ENCODE results near the gene RAB24.

RAB24 gene

DNA sequence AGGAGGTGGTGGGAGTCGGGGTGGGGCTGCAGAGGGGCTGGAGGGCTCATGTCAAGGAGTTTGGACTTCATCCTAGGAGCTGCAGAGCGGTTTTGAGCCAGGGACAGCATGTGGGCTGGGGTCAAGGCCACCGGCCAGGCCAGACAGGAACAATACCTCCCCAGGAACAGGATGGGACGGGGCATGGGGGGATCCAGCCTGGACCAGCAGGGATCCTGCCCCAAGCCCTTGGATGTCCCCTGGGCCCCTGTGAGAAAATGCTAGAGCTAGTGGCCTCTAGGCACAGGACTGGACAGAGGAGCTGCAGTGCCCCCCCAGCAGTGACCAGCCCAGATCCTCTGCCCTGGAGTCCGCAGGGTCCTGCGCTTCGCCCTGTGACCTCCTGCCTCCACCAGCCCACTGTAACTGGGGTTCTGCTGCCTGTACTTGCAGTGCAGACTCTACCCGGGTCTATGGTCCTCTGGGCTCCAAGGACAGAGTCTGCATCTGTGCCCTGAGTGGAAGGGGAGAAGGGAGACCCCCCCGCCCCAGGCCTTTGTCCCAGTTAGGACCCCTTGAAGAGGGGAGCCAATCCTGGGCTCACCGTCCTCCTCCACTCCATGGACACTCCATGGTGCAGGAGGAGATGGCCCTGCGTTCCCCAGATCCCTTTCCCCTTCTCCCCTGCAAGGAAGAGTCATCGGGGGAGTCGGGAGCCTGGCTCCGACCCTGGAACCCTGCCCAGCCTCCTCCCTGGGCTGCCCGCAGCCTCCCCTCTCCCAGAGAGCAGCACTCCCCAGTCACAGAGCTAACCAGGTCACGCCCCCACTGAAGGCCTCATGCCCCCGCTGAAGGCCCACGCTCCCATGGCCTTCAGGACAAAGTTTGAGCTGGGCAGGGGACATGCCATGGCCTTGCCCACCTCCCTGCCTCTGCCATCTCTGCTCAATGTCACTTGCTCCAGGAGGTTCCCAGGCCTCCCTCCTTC, 11.1 kb upstream of the RAB24 start:
- no peak overlapping the region for H3K4me3 ChIP-seq (ENCODE audit: low read depth, low read length)
- H3K36me3 ChIP-seq (ENCODE audit: control insufficient read depth, insufficient read depth, low read length): no peaks in the 10 kb centered on the region
- no peaks in the 10 kb centered on the region for H3K9me3 ChIP-seq (ENCODE audit: control insufficient read depth, insufficient read depth, low read length)
- H3K4me1 ChIP-seq (ENCODE audit: control insufficient read depth, insufficient read depth, low read length): peaks cover 7% of the 10 kb centered on the region
- H3K9ac ChIP-seq (ENCODE audit: low read depth, low read length): no peak overlapping the region
- H3K27me3 ChIP-seq (ENCODE audit: control insufficient read depth, insufficient read depth, low read length): no peaks in the 10 kb centered on the region

DNA sequence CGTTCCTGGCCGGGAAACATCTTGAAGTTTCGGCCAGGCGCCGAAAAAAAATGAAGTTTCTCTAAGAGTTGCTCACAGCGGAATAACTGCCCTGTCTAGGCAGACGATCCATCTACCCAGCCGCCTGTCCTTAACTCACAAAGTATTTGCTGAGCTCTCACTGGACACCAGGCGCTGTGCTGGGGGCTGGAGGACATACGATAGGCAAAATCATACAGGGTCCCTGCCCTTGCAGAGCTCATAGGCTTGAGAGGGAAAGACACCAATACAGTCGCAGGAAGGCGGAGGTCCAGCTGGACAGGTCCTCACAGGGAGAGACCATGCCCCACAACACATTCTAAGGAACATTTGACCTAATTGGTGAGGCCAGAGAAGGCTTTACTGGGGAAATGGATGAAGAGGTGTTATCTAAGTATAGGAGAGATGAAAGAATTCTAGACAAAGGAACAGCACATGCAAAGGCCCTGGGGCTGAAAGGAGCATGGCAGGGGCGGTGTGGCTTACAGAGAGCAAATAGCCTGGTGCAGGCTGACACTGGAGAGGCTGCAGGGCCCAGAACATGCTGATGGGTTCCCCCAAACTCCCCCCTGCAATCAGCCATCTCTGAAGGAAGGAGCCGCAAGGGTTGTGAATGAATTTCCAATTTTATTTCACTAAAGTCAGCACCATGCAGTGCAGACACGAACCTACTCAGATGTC, 10.2 kb upstream of the RAB24 start:
- no peak overlapping the region for H3K9ac ChIP-seq (ENCODE audit: low read depth, low read length)
- H3K4me3 ChIP-seq (ENCODE audit: low read depth, low read length): no peak overlapping the region

DNA sequence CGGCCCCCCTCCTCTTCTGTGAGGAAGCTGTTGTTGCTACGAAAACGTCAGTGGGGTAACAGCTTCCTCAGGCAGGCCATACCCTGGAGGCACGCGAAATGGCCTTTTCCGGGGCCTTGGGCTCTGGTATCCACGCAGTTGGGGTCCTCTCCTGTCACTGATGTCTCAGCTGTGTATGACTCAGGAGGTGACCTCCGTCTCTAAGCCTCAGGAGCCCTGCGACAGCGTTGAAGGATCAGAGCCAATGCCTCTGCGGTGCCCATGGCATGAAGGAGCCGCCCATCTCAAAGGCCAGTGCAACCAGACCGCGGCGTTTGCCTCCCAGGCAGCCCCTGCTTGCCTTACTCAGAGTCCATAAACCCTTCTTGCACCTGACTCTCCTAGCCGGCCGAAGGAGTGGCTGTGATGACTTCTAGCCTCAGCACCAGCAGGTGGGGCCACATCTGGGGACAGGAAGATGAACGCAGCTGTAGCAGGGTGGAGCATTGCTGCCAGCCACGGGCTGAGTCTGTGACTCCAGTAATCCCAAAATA, 9.2 kb upstream of the RAB24 start:
- peak overlapping the region; percentile 68 for H3K9ac ChIP-seq (ENCODE audit: low read depth, low read length)
- H3K27me3 ChIP-seq (ENCODE audit: control insufficient read depth, insufficient read depth, low read length): no peaks in the 10 kb centered on the region
- H3K4me3 ChIP-seq (ENCODE audit: low read depth, low read length): peak overlapping the region; percentile 71
- no peaks in the 10 kb centered on the region for H3K36me3 ChIP-seq (ENCODE audit: control insufficient read depth, insufficient read depth, low read length)
- H3K4me1 ChIP-seq (ENCODE audit: control insufficient read depth, insufficient read depth, low read length): peaks cover 7% of the 10 kb centered on the region
- H3K9me3 ChIP-seq (ENCODE audit: control insufficient read depth, insufficient read depth, low read length): no peaks in the 10 kb centered on the region

More for the DNA sequence above, 10.2 kb upstream of the RAB24 start:
- Histone ChIP-seq H3K9me3 (ENCODE audit: control insufficient read depth, insufficient read depth, low read length) (no peaks in the 10 kb centered on the region), H3K36me3 (ENCODE audit: control insufficient read depth, insufficient read depth, low read length) (no peaks in the 10 kb centered on the region), H3K27me3 (ENCODE audit: control insufficient read depth, insufficient read depth, low read length) (no peaks in the 10 kb centered on the region), H3K4me1 (ENCODE audit: control insufficient read depth, insufficient read depth, low read length) (peaks cover 7% of the 10 kb centered on the region)

DNA sequence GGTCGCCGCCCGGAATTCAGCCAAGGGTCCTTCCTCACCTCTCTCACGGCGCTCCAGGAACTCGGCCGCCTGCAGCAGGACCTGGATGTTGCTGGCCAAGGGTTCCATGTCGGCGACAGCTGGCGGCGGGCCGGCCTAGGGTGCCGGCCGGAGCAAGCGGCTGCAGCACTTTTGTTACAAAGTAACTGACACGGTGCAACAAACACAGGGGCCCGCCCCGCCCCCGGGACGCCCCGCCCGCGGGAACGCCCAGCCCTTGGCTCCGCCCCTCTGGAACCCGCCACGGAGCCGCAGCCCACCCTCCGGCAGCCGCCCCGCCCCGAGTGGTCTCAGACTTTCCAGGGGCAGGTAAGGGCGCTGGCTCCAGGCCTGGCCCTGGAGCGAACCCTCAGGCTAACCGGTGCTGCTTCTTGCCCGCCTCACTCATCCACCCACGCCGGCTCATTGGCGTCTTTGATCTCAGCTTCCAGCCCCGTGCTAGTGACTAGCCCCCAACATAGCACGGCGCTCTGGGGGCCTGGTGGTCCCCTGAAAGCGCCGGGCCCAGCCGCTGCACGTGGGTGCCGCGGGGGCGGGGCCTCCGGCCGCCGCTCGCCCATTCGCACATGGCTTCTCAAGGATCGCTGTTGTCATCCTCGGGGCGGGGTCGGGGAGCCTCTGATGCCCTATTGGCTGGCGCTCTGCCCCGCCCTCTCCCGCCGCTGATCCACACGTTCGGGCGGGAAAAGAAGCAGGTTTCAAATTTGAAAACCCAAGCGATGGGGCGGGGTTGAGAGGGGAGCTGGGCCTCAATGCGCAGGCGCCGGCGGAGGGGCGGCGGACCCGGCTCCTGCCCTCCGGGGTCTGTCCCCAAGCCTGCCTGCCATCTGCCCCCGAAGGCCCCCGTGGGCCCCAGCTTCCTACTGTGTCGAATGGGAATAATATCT, 8.5 kb upstream of the RAB24 start, which contains the start of gene MXD3:
Gene MXD3, minus strand, starts transcription at position 176 of the 926 bp plus-strand sequence. Its CDS starts 68 bp downstream, at position 108.
- Histone ChIP-seq H3K27me3 (ENCODE audit: control insufficient read depth, insufficient read depth, low read length) (no peaks in the 10 kb centered on the region), H3K36me3 (ENCODE audit: control insufficient read depth, insufficient read depth, low read length) (peaks cover 4% of the 10 kb centered on the region), H3K9me3 (ENCODE audit: control insufficient read depth, insufficient read depth, low read length) (no peaks in the 10 kb centered on the region), H3K9ac (ENCODE audit: low read depth, low read length) (peak within 1 kb of the TSS; percentile 68), H3K4me3 (ENCODE audit: low read depth, low read length) (peak within 1 kb of the TSS; percentile 80), H3K4me1 (ENCODE audit: control insufficient read depth, insufficient read depth, low read length) (peaks cover 7% of the 10 kb centered on the region)

DNA sequence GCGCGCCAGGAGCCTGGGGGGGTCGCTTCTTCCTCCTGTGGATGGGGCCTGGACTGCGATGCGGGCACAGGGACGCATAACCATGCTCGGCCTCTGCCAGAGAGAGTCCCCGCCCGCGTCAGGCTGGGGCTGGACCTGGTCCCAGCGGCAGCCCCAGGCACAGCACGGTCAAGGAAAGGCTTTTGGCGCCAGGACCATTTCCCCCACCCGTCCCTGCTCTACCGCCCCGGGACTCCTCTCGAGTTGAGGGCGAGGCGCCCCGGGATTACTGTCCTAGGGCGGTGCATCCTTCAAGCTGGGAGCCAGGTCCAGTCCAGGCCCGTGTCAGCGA, 7.8 kb upstream of the RAB24 start:
- Histone ChIP-seq H3K4me3 (ENCODE audit: low read depth, low read length) (peak overlapping the region; percentile 80), H3K27me3 (ENCODE audit: control insufficient read depth, insufficient read depth, low read length) (no peaks in the 10 kb centered on the region), H3K4me1 (ENCODE audit: control insufficient read depth, insufficient read depth, low read length) (peaks cover 7% of the 10 kb centered on the region), H3K36me3 (ENCODE audit: control insufficient read depth, insufficient read depth, low read length) (peaks cover 9% of the 10 kb centered on the region), H3K9ac (ENCODE audit: low read depth, low read length) (peak overlapping the region; percentile 47), H3K9me3 (ENCODE audit: control insufficient read depth, insufficient read depth, low read length) (no peaks in the 10 kb centered on the region)

DNA sequence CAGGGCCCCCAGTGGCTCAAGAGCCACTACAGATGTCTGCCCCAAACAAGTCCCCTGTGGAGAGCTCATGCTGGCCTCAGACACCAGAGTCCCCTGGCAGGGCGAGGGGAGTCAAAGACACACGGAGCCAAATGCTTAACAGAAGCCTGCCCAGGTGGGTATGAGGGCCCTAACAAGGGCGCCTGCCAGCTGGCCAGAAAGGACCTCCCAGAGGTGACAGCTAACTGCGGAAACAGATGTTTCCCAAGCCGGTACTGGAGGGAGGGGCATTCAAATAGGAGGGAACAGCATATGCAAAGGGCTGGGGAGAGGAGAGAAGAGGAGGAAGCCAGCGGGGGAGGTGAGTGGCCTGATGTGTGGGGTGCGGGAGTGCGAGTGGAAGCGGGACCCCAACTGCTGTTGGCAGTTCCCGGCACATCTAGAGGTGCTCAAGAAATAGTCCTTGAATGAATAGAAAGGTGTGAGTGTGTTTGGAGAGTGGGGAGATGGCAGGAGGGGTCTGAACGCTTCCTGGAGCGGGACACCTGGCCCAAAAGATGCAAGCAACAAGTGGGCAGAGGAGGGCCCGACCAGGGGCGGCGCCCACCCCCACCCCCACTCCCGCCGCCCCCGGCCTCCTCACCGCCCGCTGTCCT, 7.4 kb upstream of the RAB24 start:
- H3K4me3 ChIP-seq (ENCODE audit: low read depth, low read length): peak overlapping the region; percentile 80
- peaks cover 14% of the 10 kb centered on the region for H3K36me3 ChIP-seq (ENCODE audit: control insufficient read depth, insufficient read depth, low read length)
- H3K9ac ChIP-seq (ENCODE audit: low read depth, low read length): no peak overlapping the region
- H3K9me3 ChIP-seq (ENCODE audit: control insufficient read depth, insufficient read depth, low read length): no peaks in the 10 kb centered on the region
- peaks cover 7% of the 10 kb centered on the region for H3K4me1 ChIP-seq (ENCODE audit: control insufficient read depth, insufficient read depth, low read length)
- H3K27me3 ChIP-seq (ENCODE audit: control insufficient read depth, insufficient read depth, low read length): no peaks in the 10 kb centered on the region

DNA sequence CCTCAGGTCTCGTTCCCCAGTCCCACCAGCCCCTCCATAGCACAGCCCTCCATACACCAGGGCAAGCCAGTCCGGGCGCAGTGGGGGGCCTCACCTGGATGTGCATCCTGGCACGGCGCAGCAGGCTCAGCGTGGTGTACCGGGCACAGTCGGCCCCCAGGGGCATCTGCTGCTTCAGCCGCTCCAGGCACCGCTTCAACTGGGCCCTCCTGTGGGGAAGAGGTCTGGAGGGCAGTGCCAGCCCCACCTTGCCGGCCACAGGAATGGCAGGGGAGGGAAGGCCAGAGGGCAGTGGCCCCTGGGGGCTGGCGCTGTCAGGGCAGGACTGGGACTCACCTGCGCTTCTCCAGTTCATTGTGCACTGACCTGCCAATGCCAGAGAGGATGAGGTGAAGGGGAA, 6.8 kb upstream of the RAB24 start:
- Histone ChIP-seq H3K9ac (ENCODE audit: low read depth, low read length) (no peak overlapping the region), H3K27me3 (ENCODE audit: control insufficient read depth, insufficient read depth, low read length) (no peaks in the 10 kb centered on the region), H3K4me3 (ENCODE audit: low read depth, low read length) (peak overlapping the region; percentile 45), H3K36me3 (ENCODE audit: control insufficient read depth, insufficient read depth, low read length) (peaks cover 17% of the 10 kb centered on the region), H3K9me3 (ENCODE audit: control insufficient read depth, insufficient read depth, low read length) (no peaks in the 10 kb centered on the region), H3K4me1 (ENCODE audit: control insufficient read depth, insufficient read depth, low read length) (peaks cover 7% of the 10 kb centered on the region)

DNA sequence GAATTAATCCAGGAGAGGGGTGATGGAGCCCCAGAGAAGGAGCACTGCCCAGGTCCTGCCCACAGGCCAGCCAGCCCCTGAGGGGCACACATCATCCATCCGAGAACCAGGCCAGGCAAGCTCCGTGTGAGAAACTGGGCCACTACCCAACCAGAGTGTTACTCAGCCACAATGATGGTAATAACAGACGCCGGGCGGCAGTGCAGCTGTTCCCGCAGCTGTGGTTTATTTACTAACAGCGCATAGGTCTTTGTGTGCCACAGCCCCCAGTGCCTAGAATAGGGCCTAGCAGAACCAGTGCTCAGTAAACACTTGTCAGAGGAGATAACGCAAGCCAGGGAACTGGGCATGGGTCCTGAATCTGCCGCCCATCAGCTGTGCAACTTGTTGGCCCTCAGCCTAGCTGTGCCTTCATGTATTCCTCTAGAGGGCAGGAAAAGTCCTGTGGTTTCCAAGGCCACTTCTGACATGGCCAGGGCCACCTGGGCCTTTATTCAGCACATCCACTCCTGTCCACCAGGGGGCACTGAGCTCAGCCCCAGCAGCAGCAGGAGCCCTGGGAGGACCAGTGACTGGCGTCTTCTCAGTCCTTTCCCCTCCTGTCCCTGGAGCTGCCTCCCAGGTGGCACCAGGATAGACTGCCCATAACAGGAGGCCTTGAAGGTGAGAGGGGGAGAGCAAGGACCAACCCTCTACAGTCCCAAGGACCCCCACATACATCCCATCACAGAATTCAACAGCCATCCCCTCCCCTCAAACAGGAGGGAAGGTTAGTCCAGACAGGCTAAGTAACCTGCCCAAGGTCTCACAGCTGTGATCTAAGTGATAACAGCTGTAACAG, 6.1 kb upstream of the RAB24 start:
- Histone ChIP-seq H3K9me3 (ENCODE audit: control insufficient read depth, insufficient read depth, low read length) (no peaks in the 10 kb centered on the region), H3K4me1 (ENCODE audit: control insufficient read depth, insufficient read depth, low read length) (peaks cover 10% of the 10 kb centered on the region), H3K9ac (ENCODE audit: low read depth, low read length) (no peak overlapping the region), H3K27me3 (ENCODE audit: control insufficient read depth, insufficient read depth, low read length) (no peaks in the 10 kb centered on the region), H3K4me3 (ENCODE audit: low read depth, low read length) (no peak overlapping the region), H3K36me3 (ENCODE audit: control insufficient read depth, insufficient read depth, low read length) (peaks cover 22% of the 10 kb centered on the region)

DNA sequence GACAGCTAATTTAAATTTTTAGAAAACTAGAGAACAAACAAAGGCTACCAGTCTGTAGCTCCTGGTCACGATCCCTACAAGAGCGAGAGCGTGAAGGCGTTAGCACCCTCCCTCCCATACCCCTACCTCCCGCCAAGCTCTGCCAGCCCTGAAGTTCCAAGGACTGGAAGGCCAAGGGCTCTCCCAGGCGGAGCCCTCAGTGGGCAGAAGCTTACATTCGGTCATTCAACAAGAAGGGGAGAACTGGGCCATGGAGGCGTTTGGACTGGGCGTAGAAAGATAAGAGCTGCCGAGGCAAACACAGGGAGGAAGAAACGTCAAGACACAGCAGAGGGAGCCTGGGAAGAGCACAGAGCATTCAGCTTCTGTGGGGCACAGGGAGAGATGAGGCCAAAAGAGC, 5.2 kb upstream of the RAB24 start:
- no peak overlapping the region for H3K9ac ChIP-seq (ENCODE audit: low read depth, low read length)

DNA sequence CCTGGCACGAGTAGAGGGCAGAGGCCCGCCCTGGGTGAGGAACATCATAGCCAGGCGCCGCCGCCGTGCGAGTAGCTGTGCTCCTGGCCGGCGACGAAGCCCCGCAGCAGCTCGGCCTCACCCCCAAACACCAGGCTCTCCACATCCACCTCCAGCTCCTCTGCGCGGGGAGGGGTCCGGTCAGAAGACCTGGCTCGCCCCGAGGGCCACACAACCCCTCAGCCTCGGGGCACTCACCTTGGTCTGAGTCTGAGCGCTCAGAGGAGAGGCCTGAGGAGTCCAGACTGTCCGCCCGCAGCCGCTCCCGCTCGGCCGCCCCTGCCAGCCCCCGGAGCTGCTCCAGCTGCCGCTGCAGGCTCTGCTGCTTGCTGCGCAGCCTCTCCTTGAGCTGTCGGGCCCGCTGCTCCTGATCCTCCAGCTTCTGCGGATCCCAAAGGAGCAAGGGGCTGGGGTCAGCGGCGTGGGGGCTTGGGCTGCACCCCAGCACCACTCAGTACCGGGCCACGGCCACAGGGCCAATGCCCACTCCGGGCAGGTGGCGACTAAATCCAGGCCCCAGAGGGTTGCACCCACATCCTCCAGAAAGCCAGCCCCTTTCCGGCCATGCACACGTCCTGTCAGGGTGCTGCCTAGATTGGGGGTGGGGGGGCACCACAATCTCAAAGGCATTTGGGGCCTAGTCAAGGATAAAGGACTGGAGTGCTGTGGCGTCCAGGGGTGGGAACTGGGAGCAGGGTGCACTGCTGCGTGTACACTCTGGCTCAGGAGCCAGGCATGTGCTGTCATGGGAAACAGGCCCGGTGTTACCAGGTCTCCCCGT, 4.2 kb upstream of the RAB24 start:
- Histone ChIP-seq H3K9me3 (ENCODE audit: control insufficient read depth, insufficient read depth, low read length) (no peaks in the 10 kb centered on the region), H3K4me1 (ENCODE audit: control insufficient read depth, insufficient read depth, low read length) (peaks cover 10% of the 10 kb centered on the region), H3K27me3 (ENCODE audit: control insufficient read depth, insufficient read depth, low read length) (no peaks in the 10 kb centered on the region), H3K9ac (ENCODE audit: low read depth, low read length) (no peak overlapping the region), H3K36me3 (ENCODE audit: control insufficient read depth, insufficient read depth, low read length) (peaks cover 22% of the 10 kb centered on the region), H3K4me3 (ENCODE audit: low read depth, low read length) (no peak overlapping the region)

More for the DNA sequence above, 5.2 kb upstream of the RAB24 start:
- Histone ChIP-seq H3K9me3 (ENCODE audit: control insufficient read depth, insufficient read depth, low read length) (no peaks in the 10 kb centered on the region), H3K4me1 (ENCODE audit: control insufficient read depth, insufficient read depth, low read length) (peaks cover 10% of the 10 kb centered on the region), H3K27me3 (ENCODE audit: control insufficient read depth, insufficient read depth, low read length) (no peaks in the 10 kb centered on the region), H3K36me3 (ENCODE audit: control insufficient read depth, insufficient read depth, low read length) (peaks cover 22% of the 10 kb centered on the region), H3K4me3 (ENCODE audit: low read depth, low read length) (no peak overlapping the region)

Data from iPS-15b (cell line).